CD4-positive, alpha-beta T cell treated with Interleukin-17A for 1 hour (primary cell): Measurements from ENCODE around the gene CAMK2B.
A peak's percentile ranks its signal among the peaks of the same experiment; 100 is the strongest.

Experiments
- DNase-seq: peaks from one replicate; pipeline ENCODE4 v3.0.0-alpha.2; 2020

CAMK2B gene

DNA sequence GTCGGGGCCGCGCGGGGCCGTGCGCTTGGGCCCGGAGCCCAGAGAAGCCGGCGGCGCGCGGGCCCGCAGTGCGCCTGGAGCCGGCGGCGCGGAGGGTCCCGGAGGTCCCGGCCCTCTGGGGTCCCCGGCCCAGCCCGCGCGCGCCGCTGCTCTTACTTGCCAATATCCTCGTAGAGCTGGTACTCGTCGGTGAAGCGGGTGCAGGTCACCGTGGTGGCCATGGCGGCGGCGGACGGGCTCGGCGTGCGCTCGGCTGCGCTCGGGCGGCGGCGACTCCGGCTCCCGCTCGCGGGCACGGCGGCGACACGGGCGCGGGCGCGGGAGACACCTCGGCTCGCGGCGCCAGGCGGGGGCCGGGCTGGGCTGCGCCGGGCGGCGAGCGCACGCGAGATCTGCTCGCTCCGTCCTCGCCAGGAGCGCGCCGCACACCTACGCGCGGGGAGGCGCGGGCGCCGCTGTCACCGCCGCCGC is at the start of gene CAMK2B:
TSS of gene CAMK2B (minus strand) at position 394 of the 471 bp plus-strand sequence. CDS start at position 221, 173 bp downstream.
- DNase-seq = no peak

DNA sequence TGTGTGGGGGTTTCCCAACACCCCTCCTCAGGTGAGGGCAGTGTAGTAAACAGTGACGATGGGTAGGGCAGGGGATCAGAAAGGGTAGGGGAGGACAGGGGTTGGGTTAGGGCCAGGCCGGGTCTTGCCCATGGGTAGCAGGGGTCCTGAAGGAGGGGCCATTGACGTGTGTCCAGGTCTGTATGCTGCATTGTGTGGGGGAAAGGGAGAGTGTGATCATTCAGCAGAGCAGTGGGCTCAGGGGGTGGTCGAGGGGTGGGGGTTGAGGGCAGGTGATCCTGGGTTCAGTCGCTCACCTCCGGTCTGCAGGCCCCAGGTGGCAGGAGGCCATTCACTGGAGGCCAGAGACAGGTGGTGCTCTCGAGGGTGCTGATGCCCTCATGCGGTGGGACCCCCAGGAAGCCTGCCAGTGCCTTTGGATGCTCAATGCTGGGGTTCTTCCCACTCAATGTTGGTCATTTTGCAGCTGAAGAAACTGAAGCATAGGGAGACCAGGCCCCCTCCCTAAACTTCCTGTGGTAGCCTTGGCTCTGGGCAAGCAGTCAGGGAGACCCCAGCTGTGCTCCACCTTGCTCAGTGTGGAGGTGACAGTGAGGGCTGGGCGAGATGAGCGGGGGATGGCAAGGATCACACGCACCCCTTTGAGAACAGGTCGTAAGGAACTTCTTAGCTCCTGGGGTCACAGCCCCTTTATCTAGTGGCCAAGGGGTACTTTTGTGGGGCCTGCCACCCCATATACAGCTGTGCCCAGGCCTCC is 48.8 kb upstream of the CAMK2B start:
- DNase-seq = no peak

DNA sequence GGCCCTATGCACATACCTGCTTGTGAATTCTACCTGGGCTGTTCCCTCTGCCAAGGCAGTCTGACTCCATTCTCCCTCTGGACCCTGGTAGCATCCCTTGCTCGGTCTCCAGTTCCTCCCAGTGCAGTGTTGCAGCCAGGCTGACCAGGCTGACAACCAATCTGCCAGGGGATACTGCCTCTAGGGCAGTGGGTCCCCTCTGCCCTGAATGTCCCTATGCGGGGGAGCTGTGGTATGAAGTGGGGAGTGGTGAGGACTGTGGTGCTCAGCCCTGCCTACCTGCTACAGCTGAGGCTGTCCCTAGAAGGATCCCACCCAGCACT is 48.0 kb upstream of the CAMK2B start:
- no peak for DNase-seq

DNA sequence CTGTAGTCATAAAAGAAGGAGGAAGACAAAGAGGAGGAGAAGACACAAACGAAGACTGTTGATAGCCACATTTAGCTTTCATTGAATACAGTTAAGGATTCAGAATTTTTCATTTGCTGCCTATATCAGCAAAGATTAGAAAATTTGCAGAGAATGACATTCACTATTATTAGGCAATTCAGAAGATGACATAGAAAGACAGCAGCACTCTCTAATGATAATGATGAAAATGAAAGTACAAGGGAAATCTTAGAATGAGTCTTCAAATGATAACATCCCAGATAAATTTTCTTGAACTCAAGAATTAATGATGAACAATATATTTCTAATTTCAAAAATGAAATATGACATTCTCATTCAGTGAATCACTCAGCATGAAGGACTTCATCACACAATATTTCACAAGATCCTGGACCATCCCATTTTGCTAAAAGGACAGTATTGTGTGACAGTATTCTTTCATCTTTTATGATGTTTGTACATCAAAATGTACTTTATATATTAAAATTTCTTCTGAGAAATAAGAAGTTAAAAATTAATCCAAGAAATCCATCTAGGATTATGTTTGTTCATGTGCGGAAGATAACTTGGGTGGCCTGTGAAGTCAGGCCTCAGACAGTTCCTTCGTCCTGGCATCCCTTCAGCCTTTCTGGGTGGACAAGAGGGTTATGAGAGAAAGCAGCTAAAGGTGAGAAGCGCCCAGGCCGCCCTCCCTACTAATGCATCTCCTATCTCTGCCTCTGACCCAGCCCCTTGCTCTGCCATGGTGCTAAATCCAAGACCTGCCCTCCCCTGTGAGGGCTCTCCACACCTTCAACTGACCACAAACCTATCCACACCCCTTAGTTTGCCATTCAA is 47.4 kb upstream of the CAMK2B start:
- DNase-seq = no peak

DNA sequence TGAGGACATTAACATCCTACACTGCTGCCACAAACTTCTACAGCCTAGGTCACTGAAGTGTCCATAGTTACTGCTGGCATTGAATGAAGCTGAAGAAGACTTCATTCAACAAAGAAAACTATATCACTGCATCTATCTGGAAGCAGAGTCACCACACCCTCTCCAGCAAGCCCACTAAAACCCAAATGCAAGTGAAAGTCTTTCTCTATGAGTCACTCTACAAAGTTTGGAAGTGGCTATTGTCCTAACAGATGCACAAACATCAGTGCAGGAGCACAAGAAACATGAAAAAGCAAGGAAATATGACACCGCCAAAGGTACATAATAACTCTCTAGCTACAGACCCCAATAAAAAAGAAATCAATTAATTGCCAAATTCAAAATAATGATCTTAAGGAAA is 43.5 kb upstream of the CAMK2B start:
- DNase-seq = no peak

DNA sequence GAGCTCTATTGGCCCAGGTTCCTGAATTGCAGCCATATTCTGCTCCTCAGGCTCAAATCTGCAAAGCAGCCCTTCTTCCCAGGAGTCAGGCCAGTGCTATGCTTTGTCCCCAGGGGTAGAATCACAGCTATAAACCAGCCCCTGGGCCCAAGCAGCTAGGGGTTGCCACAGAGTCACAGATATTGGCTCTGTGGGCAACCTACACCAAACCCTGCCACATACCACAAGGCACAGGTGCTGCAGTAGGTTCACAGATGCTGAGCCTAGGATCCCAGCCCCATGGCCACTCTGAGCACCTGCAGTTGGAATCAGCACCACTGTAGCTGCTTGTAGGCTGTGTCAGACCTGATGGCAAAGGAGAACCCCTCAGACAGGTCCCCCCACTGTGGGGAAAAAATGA is 43.1 kb upstream of the CAMK2B start:
- DNase-seq = no peak

DNA sequence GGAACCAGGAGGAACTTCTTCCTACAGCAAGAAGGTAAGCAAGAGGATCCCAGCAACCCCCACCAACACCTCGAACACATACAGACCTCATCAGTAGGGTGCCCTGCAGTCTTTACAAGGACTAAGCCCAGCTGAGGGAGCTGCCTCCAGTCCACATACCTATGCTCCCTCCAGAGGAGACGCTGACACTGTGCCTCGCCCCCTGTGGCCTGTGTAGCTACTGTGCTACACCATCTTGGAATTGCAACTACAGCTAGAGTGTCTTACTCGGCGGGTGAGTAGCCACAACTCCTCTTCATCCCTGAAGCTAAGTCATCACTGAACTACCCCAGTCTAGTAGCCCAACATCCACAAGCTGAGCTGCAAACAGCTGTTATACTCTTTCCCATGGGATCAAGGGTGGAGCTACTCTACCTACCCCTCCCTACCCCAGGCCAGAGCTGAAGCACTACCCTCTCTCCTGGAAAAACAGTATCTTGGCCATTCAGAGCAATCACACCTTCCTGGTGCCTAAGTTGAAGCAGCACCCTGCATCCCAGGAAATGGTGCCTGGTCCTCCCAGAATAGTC is 42.2 kb upstream of the CAMK2B start:
- no peak for DNase-seq

DNA sequence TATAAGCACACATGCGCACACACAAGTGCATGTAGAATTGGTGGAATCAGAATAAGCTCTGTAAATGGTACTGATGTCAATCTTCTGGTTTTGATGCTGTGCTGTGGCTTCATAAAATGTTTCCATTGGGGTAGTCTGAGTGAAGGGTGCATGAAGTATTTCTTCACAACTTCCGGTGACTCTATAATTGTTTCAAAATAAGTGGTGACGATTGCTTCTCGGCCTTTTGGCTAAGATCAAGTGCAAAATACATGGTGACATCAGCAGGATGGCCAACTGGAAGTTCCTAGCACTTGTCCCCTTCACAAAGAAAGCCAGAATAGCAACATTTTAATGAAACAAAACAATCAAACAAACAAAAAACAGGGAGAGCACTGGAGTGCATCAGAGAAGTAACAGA is 41.6 kb upstream of the CAMK2B start:
- no peak for DNase-seq

DNA sequence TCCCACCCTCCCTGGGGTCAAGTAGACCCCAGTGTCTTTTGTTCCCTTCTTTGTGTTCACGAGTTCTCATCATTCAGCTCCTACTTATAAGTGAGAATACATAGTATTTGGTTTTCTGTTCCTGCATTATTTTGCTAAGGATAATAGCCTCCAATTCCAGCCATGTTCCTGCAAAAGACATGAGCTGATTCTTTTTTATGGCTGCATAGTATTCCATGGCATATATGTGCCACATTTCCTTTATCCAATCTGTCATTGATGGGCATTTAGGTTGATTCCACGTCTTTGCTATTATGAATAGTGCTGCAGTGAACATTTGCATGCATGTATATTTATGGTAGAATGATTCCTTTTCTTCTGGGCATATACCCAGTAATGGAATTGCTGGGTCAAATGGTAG is 28.3 kb upstream of the CAMK2B start:
- no peak for DNase-seq

DNA sequence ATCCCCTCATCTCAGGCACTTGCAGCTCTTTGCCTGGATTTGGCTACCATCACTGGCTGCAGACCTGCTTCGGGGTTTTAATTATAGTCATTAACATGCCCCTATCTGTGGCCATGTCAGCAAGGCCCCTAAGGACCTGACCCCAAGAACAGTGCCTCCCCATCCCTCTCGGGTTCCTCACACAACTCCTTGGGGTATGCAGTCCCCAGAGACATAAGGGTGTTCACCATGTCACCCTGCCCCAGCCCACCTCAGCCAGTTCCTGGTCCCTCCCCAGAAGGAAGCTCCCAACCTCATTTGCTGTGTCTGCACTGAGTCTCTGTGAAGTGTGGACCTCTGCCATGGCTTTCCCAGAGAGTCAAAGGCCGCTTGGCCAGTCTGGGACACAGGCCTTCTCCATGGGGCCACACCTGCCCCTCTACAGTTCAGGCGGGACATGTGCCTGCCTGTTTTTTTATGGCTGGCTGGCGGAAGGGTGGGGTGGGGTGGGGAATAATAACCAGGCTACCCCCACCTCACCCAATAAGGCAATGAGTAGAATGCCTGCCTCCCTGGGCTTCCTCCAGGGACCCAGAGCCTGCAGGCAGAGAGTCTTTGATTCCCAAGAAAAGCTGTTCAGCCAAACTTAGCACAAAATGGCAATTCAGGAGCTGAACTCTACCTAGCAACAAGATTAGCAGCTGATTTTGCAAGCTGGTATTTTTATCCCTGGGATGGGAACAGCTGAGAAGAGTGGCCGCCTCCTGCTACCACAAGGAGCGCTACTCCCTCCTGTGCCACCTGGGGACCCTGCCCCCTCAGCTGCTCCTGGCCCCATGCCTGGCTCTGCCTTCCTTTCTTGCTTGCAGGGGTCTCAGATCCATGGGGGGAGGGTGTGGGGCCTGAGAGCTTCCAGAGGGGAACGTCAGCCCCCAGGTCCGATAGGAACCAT is 23.7 kb upstream of the CAMK2B start:
- DNase-seq = no peak

DNA sequence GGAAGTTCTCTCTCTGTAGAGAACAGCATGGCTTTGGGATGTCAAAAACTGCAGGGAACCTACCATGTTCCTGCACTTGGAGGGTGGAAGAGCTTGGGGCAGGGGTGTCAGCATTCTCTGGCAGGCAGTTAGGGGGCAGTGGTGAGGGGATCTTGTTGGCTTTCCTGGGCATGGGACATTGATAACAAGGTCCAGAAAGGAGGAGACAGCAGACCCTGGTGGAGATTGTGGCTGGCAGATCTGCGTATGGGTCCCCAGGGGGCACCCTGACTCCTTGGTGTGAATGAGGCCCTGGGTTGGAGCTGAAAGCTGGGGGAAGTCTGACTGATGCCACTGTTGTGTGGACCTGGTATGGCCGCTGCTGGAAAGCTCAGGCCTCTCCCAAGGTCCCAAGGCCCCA is 22.9 kb upstream of the CAMK2B start:
- DNase-seq = no peak

DNA sequence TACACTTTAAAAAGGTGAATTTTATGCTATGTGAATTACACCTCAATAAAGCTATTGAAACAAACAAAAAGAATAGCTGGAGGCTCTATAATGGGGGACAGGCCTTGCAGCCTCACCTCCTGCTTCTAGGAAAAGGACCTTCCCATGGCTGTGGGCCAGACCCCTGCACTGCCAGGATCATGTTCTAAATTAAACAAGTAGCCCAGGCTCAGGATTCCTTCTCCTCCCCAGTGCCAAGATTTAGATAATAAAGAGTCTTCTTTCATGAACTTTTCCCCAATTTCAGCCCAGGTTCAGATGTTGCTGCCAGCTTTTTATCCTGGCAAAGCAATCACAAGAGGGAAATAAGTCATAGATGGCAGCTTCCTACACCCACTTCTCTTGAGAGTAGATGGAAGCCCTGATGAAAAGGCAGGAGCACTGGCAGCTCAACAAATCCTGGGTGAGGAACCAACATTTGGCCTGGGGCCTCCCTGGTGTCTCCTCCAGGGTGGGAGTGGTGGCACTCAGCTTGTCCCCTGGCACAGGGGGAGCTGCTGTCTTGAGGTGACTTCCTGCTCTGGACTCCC is 22.2 kb upstream of the CAMK2B start:
- DNase-seq = no peak

DNA sequence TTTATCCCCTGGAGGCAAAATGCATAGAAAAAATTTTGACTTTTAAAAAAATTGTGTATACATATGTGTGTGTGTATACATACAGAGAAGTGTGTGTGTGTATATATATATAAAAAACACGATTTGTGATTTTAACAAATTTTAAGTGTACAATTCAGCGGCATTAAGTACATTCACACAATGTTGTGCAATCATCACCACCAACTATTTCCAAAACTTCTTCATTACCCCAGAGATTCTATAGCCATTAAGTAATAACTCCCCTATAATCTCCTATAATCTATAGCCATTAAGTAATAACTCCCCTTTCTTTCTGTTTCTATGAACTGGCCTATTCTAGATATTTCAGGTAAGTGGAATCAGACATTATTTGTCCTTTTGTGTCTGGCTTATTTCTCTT is 20.7 kb upstream of the CAMK2B start:
- no peak for DNase-seq

DNA sequence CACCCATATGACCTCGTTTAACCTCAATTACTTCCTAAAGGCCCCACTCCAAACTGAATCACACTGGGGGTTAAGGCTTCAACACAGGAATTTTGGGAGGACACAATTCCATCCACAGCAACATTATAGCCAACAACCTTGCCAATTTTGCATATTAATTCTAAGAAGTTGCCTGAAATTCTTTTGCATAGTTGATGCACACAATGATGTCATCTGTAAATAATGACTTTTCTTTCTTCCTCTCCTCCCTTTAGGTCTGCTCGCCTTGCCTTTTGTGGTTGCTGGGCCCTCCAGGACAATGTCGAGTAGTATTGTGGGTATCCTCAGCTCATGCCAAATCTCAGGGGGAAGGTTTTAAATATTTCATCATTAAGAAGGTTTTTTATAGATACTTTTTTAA is 16.0 kb upstream of the CAMK2B start:
- no peak for DNase-seq

DNA sequence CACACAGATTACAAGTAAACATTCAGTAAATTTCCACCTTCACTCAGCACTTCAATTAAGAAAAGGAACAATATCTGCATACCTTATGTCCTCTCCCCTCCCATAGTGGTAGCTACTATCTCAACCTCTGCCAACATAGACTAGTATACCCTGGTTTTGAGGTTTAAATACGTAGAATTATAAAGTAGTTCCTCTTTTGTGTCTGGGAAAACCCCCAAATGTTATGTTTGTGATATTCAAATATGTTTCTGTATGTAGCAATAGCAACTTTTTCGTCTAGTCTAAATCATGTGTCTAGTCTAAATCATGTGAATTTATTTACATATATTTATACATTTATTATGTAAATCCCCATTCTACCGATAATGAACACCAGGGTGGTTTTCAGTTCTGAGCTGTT is 13.2 kb upstream of the CAMK2B start:
- peak; percentile 3 for DNase-seq

DNA sequence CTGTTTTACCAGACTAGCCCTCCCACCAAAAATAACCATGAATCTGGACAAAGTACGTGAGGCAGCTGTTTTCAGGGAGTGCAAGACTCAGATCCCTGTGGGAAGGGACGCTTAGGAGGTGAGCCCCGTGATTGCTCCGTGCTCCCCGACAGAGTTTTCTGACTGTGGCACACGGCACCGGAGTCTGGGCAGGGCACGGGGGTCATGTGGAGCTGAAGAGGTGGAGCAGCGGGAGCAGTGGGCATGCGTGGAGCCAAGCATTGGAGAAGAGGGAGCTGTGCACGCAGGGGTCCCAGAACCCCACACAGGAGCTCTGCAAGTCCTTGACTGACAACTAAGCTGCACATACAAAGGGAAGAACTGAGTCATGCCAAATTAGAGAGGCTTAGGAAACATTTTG is 11.1 kb upstream of the CAMK2B start:
- no peak for DNase-seq

DNA sequence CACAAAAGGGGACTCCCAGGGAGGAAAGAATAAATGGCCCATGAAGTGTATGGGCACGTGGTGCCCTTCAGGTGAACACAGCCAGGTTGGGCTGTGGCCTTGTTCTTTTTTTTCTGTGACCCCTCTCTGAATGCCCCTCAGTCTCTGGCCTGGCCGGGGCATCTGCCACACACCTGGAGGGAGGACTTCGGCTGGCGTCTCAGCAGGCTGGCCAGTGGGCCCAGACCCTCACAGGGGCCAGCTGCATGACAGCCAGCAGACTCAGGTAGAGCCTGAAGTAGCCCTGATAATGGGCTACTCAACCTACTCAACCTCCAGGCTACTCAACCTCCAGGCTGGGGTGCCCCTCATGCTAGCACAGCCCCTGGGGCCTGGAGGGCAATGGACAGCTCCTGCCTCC is 9.8 kb upstream of the CAMK2B start:
- no peak for DNase-seq

DNA sequence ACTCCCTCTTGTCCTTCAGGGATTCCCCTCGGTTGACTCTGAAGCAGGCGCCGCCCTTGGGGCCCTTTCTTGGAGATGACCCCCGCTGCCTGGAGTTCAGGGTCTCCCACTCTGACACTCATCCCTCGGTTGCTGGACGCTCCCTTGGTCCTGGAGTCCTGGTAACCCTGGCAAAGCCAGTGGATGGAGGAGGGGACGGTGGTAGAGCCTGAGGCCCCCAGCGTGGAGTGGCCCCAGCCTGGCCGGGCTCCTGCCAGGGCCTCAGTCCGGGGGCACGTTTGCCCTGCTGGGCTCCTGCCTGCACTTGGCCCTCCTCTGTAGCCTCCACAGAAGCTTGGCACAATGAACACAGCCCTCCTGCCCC is 9.3 kb upstream of the CAMK2B start:
- no peak for DNase-seq

DNA sequence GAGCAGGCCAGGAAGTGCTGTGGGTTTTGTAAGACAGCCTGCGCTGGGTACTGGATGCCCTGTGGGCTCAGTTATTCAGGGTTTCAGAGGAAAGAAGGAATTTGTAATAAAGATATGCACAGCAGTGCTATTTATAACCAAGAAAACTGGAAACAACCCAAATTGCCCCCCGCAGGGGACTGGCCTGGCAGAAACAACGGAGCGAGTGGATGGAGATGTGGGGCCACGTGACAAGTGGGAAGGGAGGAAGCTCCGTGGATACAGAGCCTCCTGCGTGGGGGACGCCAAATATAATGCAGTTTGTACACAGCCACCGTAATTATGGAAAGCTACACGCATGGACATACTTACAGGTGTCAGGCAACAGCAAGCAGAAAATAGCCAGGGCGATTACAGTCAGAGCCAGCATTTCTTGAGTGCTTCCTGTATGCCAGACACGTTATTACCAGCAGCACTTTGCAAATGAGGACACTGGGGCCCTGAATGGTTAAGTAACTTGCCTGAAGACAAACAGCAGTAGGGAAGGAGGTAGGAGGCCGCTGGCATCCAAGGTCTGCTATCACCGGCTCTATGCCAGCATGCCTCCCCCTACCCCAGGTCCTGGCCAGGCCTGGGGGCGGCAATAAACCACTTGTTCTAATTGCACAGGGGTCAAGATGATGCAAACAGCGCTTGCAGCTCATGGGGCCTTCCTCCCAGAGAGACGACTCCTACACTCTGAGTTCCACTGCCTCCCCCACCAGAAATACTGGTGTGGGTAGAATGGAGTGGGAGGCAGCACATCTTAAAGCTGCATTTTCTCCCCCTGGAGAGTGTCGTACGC is 8.7 kb upstream of the CAMK2B start:
- DNase-seq = no peak

DNA sequence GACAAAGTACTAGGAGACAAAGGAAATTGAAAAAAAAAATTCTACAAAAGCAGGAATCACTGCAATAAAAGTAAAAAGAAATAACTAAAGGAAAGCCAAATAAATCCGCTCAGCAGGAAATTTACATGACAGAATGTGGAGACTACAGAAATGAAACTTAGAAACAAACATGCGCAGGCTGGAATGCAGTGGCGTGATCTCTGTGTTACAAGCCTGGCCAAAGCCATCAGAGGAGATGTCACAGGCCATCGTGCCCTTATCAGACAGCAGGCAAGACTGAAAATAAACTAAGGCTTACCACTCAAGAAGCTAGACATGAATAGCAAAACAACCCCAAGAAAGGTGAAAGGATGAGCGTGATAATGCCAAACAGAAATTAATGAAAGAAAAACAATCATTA is 6.3 kb upstream of the CAMK2B start:
- no peak for DNase-seq

DNA sequence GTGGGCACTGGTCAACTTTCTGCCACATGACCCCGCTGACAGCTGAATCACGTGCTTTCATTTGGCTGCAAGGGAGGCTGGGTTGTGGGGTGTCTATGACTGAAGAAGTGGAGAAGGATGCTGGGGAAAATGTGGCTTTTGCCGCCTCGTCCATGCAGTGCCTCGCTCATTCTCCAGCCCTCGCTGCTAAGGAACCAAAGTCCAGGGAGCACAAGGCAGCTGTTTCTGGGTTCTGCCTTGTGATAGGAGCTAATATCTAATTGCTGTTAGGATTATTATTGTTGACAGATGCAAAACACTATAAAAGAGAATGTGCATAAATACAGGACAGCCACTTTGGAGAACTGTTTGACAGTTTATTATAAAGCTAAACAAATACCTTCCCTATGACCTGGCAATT is 4.9 kb upstream of the CAMK2B start:
- no peak for DNase-seq

DNA sequence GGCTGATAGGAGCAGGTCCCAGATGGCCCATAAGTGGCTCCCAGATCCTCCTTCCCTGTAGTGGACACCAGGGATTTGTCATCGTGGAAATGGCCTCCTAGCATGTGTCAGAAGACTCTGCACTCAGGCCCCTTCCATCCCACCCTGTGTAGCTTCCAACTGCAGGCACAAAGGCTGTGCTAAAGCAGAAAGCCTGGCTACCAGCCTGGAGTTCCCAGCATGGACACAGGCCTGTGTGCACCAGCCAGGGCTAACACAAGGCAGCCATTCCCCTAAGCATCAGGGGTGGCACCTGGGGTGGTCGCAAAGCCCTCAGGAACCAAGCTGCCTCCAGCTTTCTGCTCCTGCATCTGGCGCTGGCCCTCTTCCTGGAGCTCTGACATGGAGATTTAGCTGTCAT is 4.5 kb upstream of the CAMK2B start:
- DNase-seq = no peak
